ENCODE measurements around the gene ACACB.

The ACACB gene

DNA sequence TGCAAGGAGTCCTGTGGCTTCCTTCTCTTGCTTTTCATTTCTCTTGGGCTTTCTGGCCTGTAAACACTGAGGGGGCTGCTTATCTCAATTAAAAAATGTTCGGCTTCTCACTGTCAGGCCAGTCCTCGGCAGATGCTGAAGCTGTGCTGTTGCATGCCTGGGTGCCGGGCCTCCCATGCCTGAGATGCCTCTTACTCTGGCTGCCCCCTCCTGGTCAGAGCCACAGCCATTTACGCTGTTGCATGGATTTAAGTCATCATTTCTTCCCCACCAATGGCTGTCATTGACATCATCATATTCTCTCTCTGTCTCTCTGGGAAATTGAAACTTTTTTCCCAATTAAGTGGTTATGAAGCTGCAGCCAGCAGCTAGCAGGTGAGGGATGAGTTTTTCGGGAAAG, 139.0 kb downstream of the ACACB start:
- no peak for DNase-seq (ENCODE audit: low read depth in 3 of 3)

DNA sequence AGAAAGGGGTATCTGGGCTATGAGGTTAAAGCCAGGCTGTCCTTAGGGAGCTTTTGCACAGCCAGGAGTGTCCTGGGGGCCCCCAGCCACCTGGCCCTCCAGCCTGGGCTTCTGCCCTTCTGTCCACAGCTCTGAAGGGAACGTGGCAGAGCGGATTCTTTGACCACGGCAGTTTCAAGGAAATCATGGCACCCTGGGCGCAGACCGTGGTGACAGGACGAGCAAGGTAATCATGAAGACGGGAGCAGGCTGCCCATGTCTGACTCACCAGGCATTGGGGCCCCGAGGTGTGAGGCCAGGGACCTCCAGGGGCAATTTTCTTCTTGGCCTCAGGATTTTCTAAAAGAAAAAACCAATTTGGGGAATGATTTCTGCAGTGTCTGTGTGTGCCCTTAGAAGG, 139.6 kb downstream of the ACACB start:
- DNase-seq (ENCODE audit: low read depth in 3 of 3): no peak

DNA sequence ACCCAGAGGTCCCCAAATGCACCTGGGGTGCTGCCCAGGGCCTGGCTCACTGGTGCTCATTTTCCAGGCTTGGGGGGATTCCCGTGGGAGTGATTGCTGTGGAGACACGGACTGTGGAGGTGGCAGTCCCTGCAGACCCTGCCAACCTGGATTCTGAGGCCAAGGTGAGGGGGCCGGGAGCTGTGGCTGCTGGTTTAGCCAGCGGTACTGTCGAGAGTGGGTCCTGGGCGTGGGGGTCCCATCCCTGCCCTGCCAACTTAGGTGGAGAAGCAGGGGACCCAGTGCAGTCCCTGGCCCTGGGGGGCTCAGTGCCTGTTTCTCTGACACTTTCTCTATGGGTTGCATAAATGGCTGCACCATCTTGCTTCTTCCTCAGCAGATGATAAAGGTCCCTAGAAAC, 141.8 kb downstream of the ACACB start:
- no peak for DNase-seq (ENCODE audit: low read depth in 3 of 3)

DNA sequence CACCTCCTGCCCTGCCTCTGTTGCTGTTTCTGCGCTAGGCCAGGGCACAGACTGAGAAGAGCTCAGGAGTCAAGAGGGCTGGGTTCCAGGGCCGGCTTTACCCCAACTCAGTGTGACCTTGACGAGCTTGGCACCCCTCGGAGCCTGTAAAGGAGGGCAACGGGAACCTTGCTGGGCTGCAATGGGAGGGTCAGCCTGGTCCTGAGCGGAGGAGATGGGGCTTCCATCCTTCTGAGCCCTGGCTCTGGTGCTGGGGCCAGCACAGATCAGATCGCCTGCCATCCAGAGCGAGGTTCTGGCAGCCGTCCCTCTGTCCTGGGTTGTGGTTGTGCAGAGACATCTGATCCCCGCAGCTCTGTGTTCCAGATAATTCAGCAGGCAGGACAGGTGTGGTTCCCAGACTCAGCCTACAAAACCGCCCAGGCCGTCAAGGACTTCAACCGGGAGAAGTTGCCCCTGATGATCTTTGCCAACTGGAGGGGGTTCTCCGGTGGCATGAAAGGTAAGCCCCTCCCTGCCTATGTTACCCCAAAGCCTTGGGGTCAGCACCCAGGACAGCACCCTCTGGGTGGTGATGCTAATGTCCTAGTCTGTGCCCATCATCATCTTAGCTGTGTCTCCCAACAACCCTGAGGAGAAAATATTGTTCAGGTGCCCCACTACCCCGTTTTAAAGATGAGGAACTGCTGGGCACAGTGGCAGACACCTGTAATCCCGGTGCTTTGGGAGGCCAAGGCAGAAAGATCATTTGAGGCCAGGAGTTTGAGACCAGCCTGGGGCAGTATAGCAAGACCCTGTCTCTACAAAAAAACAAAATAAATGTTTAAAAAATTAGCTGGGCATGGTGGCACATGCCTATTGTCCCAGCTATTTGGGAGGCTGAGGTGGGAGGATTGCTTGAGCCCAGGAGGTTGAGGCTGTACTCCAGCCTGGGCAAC, 142.5 kb downstream of the ACACB start:
- DNase-seq (ENCODE audit: low read depth in 3 of 3): no peak

DNA sequence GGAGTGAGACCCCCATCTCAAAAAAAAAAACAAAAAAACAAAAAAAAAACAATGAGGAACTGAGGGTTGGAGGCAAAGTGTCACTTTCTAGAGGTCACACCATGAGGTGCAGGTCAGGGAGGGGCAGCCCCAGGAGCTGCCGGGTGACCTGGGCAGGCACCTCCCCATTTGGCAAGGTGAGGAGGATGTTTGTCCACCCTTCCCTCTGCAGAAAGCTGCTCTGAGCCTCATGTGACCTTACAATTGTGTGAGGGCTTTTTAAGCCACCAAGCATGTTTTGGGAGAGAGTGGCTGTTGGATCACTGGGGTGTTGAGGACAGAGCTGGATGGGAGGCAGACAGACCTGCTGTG, 143.1 kb downstream of the ACACB start:
- no peak for DNase-seq (ENCODE audit: low read depth in 3 of 3)

DNA sequence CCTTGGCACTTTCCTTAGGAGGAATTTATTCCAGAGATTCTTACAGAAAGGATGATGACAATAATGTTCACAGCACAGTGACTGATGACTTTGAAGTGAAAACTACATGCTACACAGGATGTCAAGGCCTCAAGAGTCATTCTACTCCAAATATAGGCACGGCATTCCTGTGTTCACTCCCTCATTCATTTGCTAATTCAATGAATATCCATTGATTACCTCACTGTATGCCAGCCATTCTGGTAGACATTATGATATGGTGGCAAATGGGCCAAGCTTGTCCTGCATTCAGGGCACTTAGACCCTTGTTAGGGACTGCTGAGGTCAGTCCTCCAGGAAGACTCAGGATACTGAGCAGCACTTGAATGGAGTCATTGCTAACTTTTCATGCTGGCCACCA, 144.7 kb downstream of the ACACB start:
- no peak for DNase-seq (ENCODE audit: low read depth in 3 of 3)

DNA sequence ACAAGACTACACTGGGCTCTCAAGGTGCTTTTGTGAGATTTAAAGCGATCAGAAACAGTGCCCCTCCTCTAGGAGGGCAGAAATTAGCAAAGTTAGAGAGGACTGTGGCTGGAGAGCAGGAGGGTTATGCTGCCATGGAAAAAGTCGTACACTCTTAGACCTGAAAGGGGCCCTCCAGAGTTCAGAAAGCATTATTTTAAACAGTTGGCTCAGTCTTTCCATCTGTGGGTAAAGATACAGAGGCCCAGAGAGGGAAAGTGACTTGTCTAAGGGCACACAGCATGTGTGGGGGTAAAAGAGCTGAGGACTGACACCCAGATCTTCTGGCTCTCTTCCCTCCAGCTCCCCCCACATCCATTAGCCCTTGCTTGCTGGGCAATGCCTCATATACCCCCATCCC, 145.6 kb downstream of the ACACB start:
- no peak for DNase-seq (ENCODE audit: low read depth in 3 of 3)

DNA sequence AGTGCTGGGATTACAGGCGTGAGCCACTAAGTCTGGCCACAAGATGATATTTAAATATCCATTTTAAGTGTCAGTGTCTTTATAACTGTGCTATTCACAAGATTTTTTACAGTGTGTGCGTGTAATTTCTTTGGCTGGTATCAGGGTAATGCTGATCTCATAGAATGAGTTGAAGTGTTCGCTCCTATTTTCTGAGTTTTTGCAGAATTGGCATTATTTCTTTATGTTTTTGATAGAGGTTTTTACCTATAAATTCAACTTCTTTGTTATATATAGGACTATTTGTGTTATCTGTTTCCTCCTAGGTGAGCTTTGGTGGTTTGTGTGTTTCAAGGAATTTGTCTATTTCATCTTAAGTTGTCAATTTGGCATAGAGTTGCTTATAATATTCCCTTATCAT, 147.1 kb downstream of the ACACB start:
- no peak for DNase-seq (ENCODE audit: low read depth in 3 of 3)

DNA sequence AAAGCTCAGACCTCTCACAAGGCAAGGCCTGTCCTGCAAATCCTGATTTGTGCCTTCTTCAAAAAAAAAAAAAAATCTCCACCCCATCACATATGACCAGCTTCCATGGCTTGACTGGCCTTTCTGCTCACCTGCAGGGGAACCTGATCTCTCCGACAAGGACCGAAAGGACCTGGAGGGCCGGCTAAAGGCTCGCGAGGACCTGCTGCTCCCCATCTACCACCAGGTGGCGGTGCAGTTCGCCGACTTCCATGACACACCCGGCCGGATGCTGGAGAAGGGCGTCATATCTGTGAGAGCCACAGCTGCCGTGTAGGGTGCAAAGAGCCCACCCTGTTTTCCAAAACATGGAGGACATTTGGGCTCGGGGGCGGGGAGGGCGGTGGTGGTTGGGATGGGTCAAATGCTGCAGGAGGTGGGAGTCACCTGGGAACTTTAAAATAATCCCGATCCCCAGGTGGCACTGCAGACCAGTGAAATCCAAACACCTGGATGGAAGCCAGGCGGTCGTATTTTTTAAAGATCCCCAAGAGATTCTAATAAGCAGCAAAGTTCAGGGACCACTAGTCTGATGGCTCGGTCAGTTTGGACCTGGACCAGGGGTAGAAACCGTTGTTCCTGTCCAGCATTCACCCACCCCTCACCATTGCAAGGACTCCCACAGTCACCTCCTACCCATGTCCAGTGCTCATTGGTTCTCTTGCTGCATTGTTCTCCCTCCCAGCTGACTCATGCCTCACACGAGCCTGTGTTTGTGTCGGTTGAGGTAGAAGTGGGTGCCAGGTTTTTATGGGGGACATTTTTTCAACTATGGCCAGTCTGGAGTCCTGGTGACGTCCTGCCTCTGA, 147.9 kb downstream of the ACACB start:
- peak; percentile 1 to 59 (median 12) for DNase-seq (ENCODE audit: low read depth in 3 of 3)

DNA sequence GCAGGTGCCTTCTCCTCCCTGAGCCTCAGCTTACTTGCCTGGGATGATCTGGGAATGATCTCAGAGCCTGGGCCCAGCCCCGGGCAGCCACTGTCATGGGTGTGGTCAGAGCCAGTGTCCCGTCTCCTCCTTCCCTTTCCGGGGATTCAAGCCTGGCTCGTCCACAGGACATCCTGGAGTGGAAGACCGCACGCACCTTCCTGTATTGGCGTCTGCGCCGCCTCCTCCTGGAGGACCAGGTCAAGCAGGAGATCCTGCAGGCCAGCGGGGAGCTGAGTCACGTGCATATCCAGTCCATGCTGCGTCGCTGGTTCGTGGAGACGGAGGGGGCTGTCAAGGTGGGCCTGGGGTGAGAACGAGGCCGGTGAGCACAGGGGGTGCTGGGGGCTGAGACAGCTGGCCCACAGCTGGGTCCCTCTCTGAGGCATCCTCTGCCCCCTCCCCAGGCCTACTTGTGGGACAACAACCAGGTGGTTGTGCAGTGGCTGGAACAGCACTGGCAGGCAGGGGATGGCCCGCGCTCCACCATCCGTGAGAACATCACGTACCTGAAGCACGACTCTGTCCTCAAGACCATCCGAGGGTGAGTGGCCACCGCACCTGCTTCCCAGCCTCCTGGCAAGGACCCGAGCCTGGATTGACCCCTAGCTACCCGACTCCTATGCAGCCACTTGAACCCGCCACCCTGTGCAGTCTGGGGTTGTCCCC, 148.7 kb downstream of the ACACB start:
- no peak for DNase-seq (ENCODE audit: low read depth in 3 of 3)

DNA sequence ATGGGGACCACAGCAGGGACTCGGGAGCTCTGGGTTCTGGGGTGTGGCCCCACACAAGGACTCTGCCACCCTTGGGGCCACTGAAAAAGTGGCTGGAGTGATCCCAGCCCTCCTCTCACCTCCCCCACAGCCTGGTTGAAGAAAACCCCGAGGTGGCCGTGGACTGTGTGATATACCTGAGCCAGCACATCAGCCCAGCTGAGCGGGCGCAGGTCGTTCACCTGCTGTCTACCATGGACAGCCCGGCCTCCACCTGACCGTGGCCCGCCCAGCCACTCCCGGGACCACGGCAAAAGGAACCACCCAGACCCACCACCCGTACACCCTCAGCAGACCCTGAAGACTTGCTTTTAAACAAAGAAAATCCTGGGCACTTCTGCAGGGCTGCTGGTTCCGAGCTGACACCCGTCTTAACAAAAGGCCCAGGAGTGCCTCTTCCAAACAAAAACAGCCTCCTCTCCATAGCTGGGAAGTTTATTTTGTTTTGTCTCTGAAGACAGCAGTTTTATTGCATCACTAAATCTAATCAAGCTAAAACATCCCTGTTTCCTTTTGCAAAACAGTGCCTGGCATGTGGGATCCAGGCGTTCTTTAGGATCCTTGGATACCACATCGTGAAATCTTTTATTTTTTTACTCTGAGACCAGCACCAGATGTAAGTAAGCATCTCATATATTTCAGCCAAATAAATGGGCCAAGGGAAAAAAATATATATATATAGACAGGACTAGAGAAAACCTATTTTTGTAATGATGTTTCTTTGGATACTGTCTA, 149.9 kb downstream of the ACACB start:
- no peak for DNase-seq (ENCODE audit: low read depth in 3 of 3)

DNA sequence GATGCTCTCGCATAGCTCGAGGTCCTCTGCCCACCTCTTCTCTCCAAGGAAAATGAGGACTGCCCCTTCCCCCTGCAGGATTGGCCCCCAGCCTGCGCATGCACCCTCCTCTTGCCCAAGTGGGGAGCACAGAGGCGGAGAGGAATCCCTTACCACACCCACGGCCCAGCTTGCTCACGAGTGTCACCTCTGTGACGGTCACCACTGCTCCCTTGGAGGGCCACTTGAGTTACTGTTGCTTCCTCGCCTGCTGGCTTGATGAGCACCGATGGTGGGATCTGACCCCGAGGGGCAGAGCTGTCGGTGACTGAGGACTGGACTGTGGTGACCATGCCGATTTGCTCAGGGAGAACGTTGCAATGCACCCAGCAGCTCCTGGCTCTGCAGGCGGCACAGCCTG, 151.0 kb downstream of the ACACB start:
- no peak for DNase-seq (ENCODE audit: low read depth in 3 of 3)

DNA sequence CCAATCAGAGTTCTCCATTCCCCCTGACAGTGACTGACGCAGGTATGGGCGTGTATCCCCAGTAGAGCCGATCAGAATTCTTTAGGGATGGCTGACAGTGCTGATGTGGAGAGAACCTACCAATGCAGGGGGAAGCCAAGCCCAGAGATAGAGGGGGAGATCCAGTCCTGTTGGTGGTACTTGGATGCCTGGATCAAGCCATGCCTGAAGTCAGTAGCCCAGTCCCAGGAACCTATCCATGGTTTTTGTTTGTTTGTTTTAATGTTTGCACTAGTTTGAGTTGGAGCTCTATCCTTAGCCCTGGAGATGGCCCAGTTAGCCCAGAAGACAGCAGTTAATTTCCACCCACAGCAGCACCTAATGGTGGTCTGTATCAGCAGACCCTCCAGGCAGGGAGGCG, 152.5 kb downstream of the ACACB start:
- no peak for DNase-seq (ENCODE audit: low read depth in 3 of 3)

DNA sequence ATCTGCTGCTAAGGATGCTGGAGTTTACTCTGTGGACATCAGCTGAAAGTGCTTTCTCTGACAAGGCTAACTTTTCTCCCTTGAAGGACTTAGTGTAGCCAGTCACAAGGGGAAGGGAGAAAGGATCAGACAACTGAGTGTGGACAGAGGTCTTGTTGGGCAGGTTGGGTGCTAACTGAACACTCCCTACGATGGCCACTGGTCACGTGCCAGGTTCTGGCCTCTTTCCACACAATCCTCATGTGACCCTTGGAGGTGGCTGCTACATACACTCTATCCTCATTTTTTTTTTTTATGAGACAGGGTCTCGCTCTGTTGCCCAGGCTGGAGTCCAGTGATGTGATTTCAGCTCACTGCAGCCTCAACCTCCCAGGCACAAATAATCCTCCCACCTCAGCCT, 153.0 kb downstream of the ACACB start:
- no peak for DNase-seq (ENCODE audit: low read depth in 3 of 3)

DNA sequence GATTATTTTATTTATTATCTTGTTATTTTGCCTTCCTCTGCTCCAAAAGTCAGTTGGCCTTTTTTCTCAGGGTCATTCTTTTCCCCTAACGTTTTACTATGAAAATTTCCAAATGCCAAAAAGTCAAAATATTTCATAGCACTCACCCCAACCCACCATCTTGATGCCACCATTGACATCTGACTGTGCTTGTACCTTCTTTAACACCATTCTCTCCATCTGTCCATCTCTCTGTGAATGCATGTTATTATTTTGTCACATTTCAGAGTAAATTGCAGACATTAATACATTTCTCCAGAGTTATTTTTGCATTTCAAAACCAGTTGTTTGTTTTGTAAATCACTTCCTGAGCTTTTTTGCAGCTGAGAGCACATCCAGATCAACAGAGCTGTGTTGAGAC, 154.1 kb downstream of the ACACB start:
- DNase-seq (ENCODE audit: low read depth in 3 of 3): no peak

DNA sequence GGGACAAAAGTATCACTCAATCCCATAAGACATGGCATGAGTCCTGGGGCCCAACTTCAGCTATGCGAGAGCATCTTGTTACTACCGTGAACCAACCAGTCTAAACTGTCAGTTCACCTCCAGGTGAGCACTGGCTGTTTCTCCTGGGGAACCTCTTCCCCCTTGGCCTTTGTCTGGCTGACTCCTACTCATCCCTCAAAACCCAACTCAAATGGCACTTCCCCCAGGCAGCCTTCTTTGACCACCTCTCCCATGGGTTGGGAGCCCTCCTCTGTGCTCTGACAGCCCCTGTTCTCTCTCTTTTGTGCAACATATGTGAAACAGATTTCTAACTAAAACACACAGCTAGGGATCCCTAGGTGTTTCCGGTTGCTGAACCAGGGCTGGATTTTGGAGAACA, 155.0 kb downstream of the ACACB start:
- no peak for DNase-seq (ENCODE audit: low read depth in 3 of 3)

DNA sequence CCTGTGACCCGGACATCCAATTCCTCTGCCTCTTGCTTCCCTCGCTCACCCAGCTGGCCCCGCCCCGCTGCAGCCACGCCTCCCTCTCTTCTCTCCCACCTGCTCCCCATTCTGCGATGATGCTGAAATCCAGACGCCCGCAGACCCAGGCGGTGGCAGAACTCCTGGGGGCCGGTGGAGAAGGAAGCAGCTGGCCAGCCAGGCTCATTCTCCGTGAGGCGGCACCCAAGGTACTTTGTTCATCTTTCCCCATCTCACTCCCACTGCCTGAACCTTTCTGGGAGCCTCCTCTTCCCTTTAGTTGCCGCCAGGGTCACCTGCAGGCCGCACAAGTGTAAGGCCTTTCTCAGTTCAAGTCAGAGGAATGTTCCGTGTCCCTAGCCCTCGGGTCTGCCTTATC, 157.0 kb downstream of the ACACB start:
- no peak for DNase-seq (ENCODE audit: low read depth in 3 of 3)

DNA sequence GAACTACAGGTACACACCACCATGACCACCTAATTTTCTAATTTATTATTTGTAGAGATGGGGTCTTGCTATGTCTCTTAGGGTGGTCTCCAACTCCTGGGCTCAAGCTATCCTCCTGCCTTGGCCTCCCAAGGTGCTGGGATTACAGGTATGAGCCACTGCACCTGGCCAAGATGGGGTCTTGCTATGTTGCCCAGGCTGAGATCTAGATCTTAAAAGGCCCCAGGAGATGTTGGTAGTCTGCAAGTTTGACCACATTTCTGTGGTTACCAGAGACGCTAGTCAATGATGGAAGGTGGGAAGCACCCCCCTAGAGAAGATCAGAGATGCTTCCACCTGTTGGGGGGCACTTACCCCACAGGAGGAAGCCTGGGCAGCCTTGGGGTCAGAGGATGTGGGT, 158.0 kb downstream of the ACACB start:
- DNase-seq (ENCODE audit: low read depth in 3 of 3): no peak

DNA sequence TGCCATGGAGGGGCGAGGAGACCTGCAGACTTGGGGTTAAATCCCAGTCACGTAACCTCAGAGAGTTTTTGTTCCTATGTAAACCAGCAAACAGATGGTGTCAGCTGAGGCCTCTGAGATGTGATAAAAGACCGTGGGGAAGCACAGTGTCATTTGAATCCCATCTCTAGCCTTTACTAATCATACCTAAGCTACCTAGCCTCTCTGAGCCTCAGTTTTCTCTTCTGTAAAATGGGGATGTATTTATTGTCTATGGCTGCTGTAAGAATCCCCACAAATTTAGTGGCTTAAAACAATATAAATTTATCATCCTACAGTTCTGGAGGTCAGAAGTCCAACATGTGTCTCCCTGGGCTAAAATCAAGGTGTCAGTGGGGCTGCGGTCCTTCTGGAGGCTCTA, 158.8 kb downstream of the ACACB start:
- no peak for DNase-seq (ENCODE audit: low read depth in 3 of 3)

DNA sequence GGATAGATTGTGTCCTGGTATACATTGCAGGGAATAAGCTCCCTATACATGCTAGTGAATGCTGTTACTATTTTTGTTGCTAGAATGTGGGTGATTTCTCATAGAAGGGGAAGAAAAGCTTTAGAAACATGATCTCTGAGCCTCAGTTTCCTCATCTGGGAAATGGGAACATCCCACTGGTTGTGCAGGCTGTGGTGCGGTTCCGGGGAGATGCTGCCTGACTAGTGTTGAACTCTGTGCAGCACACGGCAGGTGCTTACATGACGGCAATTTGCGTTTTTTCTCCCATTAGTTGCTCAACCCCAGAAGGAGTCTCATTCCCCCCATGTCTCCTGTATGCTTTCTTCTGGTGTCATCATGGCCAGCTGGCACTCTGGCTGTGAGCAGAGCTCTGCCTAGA, 159.8 kb downstream of the ACACB start:
- DNase-seq (ENCODE audit: low read depth in 3 of 3): no peak

DNA sequence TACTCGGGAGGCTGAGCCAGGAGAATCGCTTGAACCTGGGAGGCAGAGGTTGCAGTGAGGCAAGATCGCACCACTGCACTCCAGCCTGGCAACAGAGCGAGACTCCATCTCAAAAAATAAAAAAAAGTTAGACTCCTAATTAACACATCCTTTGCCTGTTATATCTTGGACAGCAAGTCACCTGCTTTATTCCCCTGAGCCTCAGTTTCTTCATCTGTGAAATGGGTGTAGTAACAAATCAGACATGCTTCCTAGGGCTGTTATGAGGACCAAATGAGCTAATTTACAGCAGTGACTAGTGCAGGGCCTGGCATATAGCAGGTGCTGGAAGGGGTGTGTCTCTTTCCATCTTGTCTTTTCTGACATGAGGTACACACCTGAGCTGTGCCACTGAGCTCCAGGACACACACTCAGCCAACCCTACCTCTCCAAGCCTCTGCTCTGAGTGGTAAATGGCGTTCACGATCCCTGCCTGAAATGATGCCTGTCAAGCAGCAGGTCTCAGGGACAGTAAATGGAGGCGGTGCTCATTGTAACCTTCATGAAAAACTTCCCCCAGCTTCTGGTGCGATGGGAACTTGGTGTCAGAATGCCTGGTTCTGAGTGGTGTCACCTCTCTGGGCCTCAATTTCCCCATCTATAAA, 161.0 kb downstream of the ACACB start:
- DNase-seq (ENCODE audit: low read depth in 3 of 3): no peak

All from stimulated activated CD4-positive, alpha-beta T cell treated with anti-CD3 and anti-CD28 coated beads, TNF-alpha, amount 100 ng/mL, for 24 hours (primary cell).